ENCODE results near the gene RNF41.
A peak's percentile ranks its signal among the peaks of the same experiment; 100 is the strongest.

The RNF41 gene

GRCh38 chr12:56260921-56261320, 39.2 kb upstream of the RNF41 start:
- TF ChIP-seq, protein P1, sequence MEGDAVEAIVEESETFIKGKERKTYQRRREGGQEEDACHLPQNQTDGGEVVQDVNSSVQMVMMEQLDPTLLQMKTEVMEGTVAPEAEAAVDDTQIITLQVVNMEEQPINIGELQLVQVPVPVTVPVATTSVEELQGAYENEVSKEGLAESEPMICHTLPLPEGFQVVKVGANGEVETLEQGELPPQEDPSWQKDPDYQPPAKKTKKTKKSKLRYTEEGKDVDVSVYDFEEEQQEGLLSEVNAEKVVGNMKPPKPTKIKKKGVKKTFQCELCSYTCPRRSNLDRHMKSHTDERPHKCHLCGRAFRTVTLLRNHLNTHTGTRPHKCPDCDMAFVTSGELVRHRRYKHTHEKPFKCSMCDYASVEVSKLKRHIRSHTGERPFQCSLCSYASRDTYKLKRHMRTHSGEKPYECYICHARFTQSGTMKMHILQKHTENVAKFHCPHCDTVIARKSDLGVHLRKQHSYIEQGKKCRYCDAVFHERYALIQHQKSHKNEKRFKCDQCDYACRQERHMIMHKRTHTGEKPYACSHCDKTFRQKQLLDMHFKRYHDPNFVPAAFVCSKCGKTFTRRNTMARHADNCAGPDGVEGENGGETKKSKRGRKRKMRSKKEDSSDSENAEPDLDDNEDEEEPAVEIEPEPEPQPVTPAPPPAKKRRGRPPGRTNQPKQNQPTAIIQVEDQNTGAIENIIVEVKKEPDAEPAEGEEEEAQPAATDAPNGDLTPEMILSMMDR (IDR thresholded peaks at IDR 0.05; ENCODE audit: control insufficient read depth, extremely low read depth, insufficient read depth): no peak
- DNase-seq (ENCODE audit: low read depth): no peak
- no peak overlapping the region for H3K4me3 ChIP-seq (ENCODE audit: low read depth, low read length)

DNA sequence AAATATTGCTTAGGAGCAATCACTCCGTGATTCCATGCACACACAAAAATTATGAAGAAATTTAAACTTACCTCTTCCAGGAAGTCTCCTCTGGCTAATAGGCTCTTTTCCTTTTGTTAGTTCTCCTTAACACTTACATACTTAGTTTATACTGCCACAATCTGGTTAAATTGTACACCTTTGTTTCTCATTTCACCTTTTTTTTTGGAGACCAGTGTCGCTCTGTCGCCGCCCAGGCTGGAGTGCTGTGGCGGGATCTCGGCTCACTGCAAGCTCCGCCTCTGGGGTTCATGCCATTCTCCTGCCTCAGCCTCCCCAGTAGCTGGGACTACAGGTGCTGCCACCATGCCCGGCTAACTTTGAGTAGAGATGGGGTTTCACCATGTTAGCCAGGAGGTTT, 38.7 kb upstream of the RNF41 start:
- no peak for DNase-seq (ENCODE audit: low read depth)
- H3K4me3 ChIP-seq (ENCODE audit: low read depth, low read length): no peak overlapping the region
- TF ChIP-seq, protein P1 (IDR thresholded peaks at IDR 0.05; ENCODE audit: control insufficient read depth, extremely low read depth, insufficient read depth): no peak

GRCh38 chr12:56258820-56259183, 37.1 kb upstream of the RNF41 start:
- DNase-seq (ENCODE audit: low read depth): no peak
- TF ChIP-seq, protein P1 (IDR thresholded peaks at IDR 0.05; ENCODE audit: control insufficient read depth, extremely low read depth, insufficient read depth): no peak
- H3K4me3 ChIP-seq (ENCODE audit: low read depth, low read length): peak overlapping the region; percentile 84

DNA sequence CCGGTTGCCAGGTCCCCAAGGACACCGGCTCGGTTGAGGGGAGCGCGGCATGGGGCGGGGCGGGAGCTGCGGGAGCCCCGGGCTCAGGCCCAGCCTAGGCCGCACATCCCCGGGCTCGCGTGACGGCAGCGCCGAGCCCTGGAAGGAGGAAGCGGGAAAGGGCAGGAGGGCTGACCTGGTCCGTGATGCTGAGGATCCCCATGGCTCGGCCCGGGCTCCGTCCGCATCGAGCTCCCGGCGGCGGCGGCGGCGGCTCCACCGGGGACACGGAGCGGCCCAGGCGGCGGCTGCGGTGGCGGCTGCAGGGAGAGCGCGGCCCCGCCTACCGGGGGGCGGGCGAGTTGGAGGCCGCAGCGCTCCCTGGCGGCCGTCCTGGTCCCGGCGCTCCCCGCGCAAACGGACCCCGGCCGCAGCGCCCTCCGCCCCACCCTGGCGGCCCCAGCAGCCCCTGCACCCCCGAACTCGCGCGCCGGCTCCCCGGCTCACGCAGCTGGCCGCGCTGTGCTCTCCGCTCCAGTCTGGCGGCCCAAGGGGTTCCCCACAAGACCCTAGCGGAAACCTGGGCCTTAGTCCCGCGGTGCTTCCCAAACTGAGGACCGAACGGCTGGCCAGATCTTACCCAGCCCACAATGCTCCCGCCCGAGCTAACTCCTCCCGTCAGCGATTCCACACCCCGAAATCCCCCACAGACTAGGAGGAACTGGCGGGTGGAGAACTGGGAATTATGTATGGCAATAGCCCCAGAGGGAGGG, 36.5 kb upstream of the RNF41 start, which contains the start of gene ANKRD52:
Gene ANKRD52, minus strand, starts transcription at position 317 of the 752 bp plus-strand sequence. Its CDS starts 115 bp downstream, at position 202.
- H3K4me3 ChIP-seq (ENCODE audit: low read depth, low read length): peak within 1 kb of the TSS; percentile 84
- DNase-seq (ENCODE audit: low read depth): no peak
- TF ChIP-seq, protein P1 (IDR thresholded peaks at IDR 0.05; ENCODE audit: control insufficient read depth, extremely low read depth, insufficient read depth): peak; percentile 90

- DNase-seq (ENCODE audit: low read depth): no peak
- peak overlapping the region; percentile 84 for H3K4me3 ChIP-seq (ENCODE audit: low read depth, low read length)
- TF ChIP-seq, protein P1 (IDR thresholded peaks at IDR 0.05; ENCODE audit: control insufficient read depth, extremely low read depth, insufficient read depth): 0 out of 2 replicates have a peak, but pooled peaks have one; percentile 12
Observed at GRCh38 chr12:56257491-56258067, 35.9 kb upstream of the RNF41 start.

DNA sequence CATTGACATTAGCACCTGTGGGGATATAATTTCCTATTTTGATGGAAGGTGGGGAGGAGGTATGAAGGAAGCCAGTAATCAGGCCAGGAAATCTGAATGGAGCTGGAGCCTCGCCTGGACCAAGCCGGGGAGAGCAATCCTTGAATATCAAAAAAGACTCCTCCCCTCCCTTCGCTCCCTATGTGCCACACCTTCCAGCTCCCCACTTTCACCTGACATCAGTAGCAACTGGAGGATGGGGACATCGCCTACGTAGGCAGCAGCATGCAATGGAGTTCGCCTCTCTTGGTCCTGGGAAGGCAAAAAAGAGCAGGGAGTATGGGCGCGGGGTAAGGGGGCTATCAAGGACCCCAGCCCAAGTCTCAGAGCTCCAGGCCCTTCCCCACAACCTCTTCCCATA, 35.3 kb upstream of the RNF41 start:
- H3K4me3 ChIP-seq (ENCODE audit: low read depth, low read length): peak overlapping the region; percentile 84
- DNase-seq (ENCODE audit: low read depth): no peak
- TF ChIP-seq, protein P1 (IDR thresholded peaks at IDR 0.05; ENCODE audit: control insufficient read depth, extremely low read depth, insufficient read depth): no peak
